ENCODE measurements around the gene BLVRB. TPM values are rescaled to one million over a fixed set of nuclear protein-coding genes. Genes with fewer than 3 reads are reported as not detected.

The BLVRB gene
- total and polyA plus RNA-seq, 10 of the 15 experiments (the other 5 are each of a cell fraction or from before 2014, with no cell fraction given), result 6.3 to 53.3 (median 27.8) TPM

GRCh38 chr19:40443131-40443999, 22.2 kb downstream of the BLVRB start:
- POLR2A ChIA-PET, result interaction anchor here (0.5 to 4.7 kb wide), 25 partner anchors 9 to 498 kb away, joined by 3 to 55 read pairs (median 4); partner anchors contain the start of genes BLVRB, C19orf47, PLD3 and SERTAD1
- SMC1A ChIA-PET (ENCODE audit: uncharacterized antibody, unreplicated experiment), result interaction anchor here (0.8 to 4.2 kb wide), 11 partner anchors 10 to 170 kb away, joined by 3 to 35 read pairs (median 6); partner anchors contain the start of gene SERTAD1
- Histone ChIP-seq H4K20me1 (ENCODE audit: control insufficient read depth, insufficient read depth) (no peaks in the 10 kb centered on the region), H3K79me2 (ENCODE audit: control insufficient read depth, insufficient read depth, low read length) (peaks cover 28% of the 10 kb centered on the region), H3K4me2 (ENCODE audit: control insufficient read depth, insufficient read depth) (peak overlapping the region; percentile 31), H3K4me1 (ENCODE audit: control insufficient read depth, insufficient read depth, low read length) (peaks cover 5% of the 10 kb centered on the region), H3K4me3 (peak overlapping the region; percentile 91), H2AFZ (ENCODE audit: control insufficient read depth, low read depth, low read length) (peak overlapping the region; percentile 55), H3K27me3 (replicated peaks in 1 of 2; ENCODE audit: control insufficient read depth in 2 of 2, insufficient read depth in 2 of 2, low read length in 1 of 2) (no peaks in the 10 kb centered on the region), H3K9me3 (replicated peaks; ENCODE audit: control insufficient read depth, insufficient read depth, low read length) (no peaks in the 10 kb centered on the region), H3K9ac (ENCODE audit: control insufficient read depth, insufficient read depth, low read length) (peak overlapping the region; percentile 96), H3K27ac (ENCODE audit: control insufficient read depth, insufficient read depth) (peak overlapping the region; percentile 94), H3K36me3 (ENCODE audit: control insufficient read depth in 2 of 2, insufficient read depth in 2 of 2, low read length in 1 of 2) (peaks cover 8 to 15% of the 10 kb centered on the region in 2 experiments; a peak in 3 of 4 replicates)
- DNase-seq (ENCODE audit: low read depth, low spot score) (peak; percentile 98), FAIRE-seq (peak; percentile 98), ATAC-seq (peak; percentile 84)
- WGBS (ENCODE audit: insufficient coverage, insufficient replicate concordance, low lambda C conversion rate, missing lambda C conversion rate), result 1% methylated on average over 50 of the region's 52 CpGs
- TSS peak; percentile 80 for BruUV-seq (replicated peaks)
- RAD21 ChIA-PET (ENCODE audit: unreplicated experiment), result interaction anchor here (0.7 to 3.3 kb wide), 14 partner anchors 9 to 335 kb away, joined by 3 to 35 read pairs (median 8); partner anchors contain the start of genes AKT2, BLVRB, C19orf47 and PLD3
- intact Hi-C loops (cut with micrococcal nuclease; ENCODE audit: unreplicated experiment), result no loop called here
- CTCF ChIA-PET, result interaction anchor here (1.0 to 4.6 kb wide), 10 partner anchors 9 to 304 kb away, joined by 3 to 40 read pairs (median 7); partner anchors contain the start of genes BLVRB and SERTAD1
- in situ Hi-C loops (cut with MboI), result no loop called here
- TF ChIP-seq JUNB (IDR thresholded peaks at IDR 0.05) (no peak), MEF2B (IDR thresholded peaks at IDR 0.05; ENCODE audit: partially characterized antibody, poor library complexity, severe bottlenecking) (peak; percentile 40), ZNF622 (IDR thresholded peaks at IDR 0.05) (no peak), NFYB (IDR thresholded peaks at IDR 0.05; ENCODE audit: insufficient read depth, low read depth, low read length) (peak; percentile 33; the same call in 1 of the 2 replicates), ZBED1 (IDR thresholded peaks at IDR 0.05; ENCODE audit: borderline replicate concordance) (no peak), ZNF384 (IDR thresholded peaks at IDR 0.05; ENCODE audit: borderline replicate concordance, low read depth, low read length) (no peak), NRF1 (conservative IDR thresholded peaks at IDR 0.05; ENCODE audit: low read depth, low read length) (peak; percentile 90), RBBP5 (conservative IDR thresholded peaks at IDR 0.05) (no peak), E2F4 (IDR thresholded peaks at IDR 0.05; ENCODE audit: low read depth, low read length) (no peak), NR2F1 (conservative IDR thresholded peaks at IDR 0.05) (no peak), USF1 (IDR thresholded peaks at IDR 0.05; ENCODE audit: borderline replicate concordance, extremely low read length, insufficient read depth, low read depth, low read length) (no peak), PAX8 (IDR thresholded peaks at IDR 0.05) (no peak), SREBF1 (IDR thresholded peaks at IDR 0.05; ENCODE audit: low read length) (0 out of 2 replicates have a peak, but pooled peaks have one; percentile 38), MEF2A (IDR thresholded peaks at IDR 0.05; ENCODE audit: insufficient read depth, low read depth, low read length) (no peak), POU2F2 (IDR thresholded peaks at IDR 0.05; ENCODE audit: borderline replicate concordance, low read depth, low read length) (peak; percentile 73; the same call in 2 of the 3 replicates), PKNOX1 (IDR thresholded peaks at IDR 0.05) (peak; percentile 81), USF2 (IDR thresholded peaks at IDR 0.05; ENCODE audit: borderline replicate concordance, low read depth, low read length) (no peak), GABPA (IDR thresholded peaks at IDR 0.05; ENCODE audit: low read depth) (no peak), SUPT20H (IDR thresholded peaks at IDR 0.05; ENCODE audit: borderline replicate concordance, control insufficient read depth, low read depth, low read length) (no peak)

Data from GM12878 (cell line).